Measurements from ENCODE around the gene PLCD4. TPM values are rescaled to one million over a fixed set of nuclear protein-coding genes. Genes with fewer than 3 reads are reported as not detected.

Gene PLCD4
- total and polyA plus RNA-seq, 2 of the 8 experiments (the other 6 are each of a cell fraction or from before 2014, with no cell fraction given), result 0.21 to 0.50 TPM

DNA sequence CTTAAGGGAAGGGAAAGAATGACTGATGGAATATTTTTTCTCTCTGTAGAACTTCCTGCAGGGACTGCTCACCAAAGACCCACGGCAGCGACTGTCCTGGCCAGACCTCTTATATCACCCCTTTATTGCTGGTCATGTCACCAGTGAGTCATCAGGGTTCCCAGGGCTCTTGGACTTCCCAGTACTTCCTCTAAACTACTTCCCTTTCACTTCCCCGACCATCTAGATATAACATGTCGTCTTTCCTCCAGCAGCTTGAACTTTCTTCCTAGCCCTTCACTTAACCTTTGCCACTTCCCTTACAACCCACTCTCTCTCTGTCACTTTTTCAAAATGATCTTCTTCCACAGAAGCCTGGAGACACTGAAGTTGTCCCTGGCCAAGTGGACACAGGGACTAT is 71.4 kb downstream of the PLCD4 start (continued):
- TF ChIP-seq SIN3A (conservative IDR thresholded peaks at IDR 0.05 in 1 of 2, IDR thresholded peaks at IDR 0.05 in 1 of 2; ENCODE audit: low read depth in 1 of 2, low read length in 2 of 2), result no peak
- TF ChIP-seq BACH1 (IDR thresholded peaks at IDR 0.05; ENCODE audit: low read length), result no peak
- no peak for TF ChIP-seq BRCA1 (IDR thresholded peaks at IDR 0.05; ENCODE audit: low read depth, low read length)
- no peak for TF ChIP-seq RXRA (IDR thresholded peaks at IDR 0.05; ENCODE audit: insufficient read depth, low read depth, low read length)
- TF ChIP-seq CTBP2 (IDR thresholded peaks at IDR 0.05; ENCODE audit: borderline replicate concordance, insufficient read depth, insufficient read length, low read length), result no peak
- no peak for TF ChIP-seq MAFK (IDR thresholded peaks at IDR 0.05; ENCODE audit: low read depth, low read length)
- no peak for TF ChIP-seq SRF (IDR thresholded peaks at IDR 0.05; ENCODE audit: low read depth, low read length)
- TF ChIP-seq CHD1 (IDR thresholded peaks at IDR 0.05; ENCODE audit: low read depth, low read length), result no peak
